ENCODE measurements around the gene ZNF598. TPM values are rescaled to one million over a fixed set of nuclear protein-coding genes. Genes with fewer than 3 reads are reported as not detected.

Gene ZNF598
- total RNA-seq, 1 experiment from 2014 or later, result 75.8 TPM

- Histone ChIP-seq H3K9me3 (ENCODE audit: low read depth, low read length, poor library complexity, severe bottlenecking) (no peaks in the 10 kb centered on the region), H3K4me1 (ENCODE audit: insufficient read depth, low read length, poor library complexity, severe bottlenecking) (peaks cover 22% of the 10 kb centered on the region), H3K4me3 (ENCODE audit: low read depth, low read length, poor library complexity, severe bottlenecking) (no peak overlapping the region), H3K27me3 (replicated peaks; ENCODE audit: insufficient read depth, low read depth, low read length, poor library complexity) (no peaks in the 10 kb centered on the region), H3K36me3 (ENCODE audit: insufficient read depth, low read length, poor library complexity, severe bottlenecking) (no peaks in the 10 kb centered on the region), H3K27ac (ENCODE audit: low read depth, low read length, poor library complexity, severe bottlenecking) (no peak overlapping the region)
- intact Hi-C loops (cut with micrococcal nuclease; ENCODE audit: unreplicated experiment), result no loop called here
- no peak for DNase-seq (ENCODE audit: low spot score)
- no TSS peak for BruUV-seq (replicated peaks)
- ChIA-PET POLR2A (ENCODE audit: low non-redundant PET) (no interaction called here), CTCF (no interaction called here)
- TF ChIP-seq EZH2 (IDR thresholded peaks at IDR 0.05; ENCODE audit: borderline replicate concordance, low read depth, low read length, poor library complexity, severe bottlenecking) (no peak), CTCF (conservative IDR thresholded peaks at IDR 0.05; ENCODE audit: low read depth, low read length) (no peak)
Measured at GRCh38 chr16:2029350-2029749, 19.7 kb upstream of the ZNF598 start.

- BruUV-seq (replicated peaks), result no TSS peak
- CTCF ChIA-PET, result no interaction called here
- POLR2A ChIA-PET (ENCODE audit: low non-redundant PET), result no interaction called here
Measured at GRCh38 chr16:2028620-2029220, 19.1 kb upstream of the ZNF598 start.

GRCh38 chr16:2028146-2028545, 18.5 kb upstream of the ZNF598 start:
- no peak for DNase-seq (ENCODE audit: low spot score)
- Histone ChIP-seq H3K4me1 (ENCODE audit: insufficient read depth, low read length, poor library complexity, severe bottlenecking) (peaks cover 21% of the 10 kb centered on the region), H3K27me3 (replicated peaks; ENCODE audit: insufficient read depth, low read depth, low read length, poor library complexity) (no peaks in the 10 kb centered on the region), H3K4me3 (ENCODE audit: low read depth, low read length, poor library complexity, severe bottlenecking) (peak overlapping the region; percentile 57), H3K27ac (ENCODE audit: low read depth, low read length, poor library complexity, severe bottlenecking) (no peak overlapping the region), H3K9me3 (ENCODE audit: low read depth, low read length, poor library complexity, severe bottlenecking) (no peaks in the 10 kb centered on the region), H3K36me3 (ENCODE audit: insufficient read depth, low read length, poor library complexity, severe bottlenecking) (no peaks in the 10 kb centered on the region)
- POLR2A ChIA-PET (ENCODE audit: low non-redundant PET), result no interaction called here
- BruUV-seq (replicated peaks), result no TSS peak
- CTCF ChIA-PET, result interaction anchor here (0.6 to 0.7 kb wide), 2 partner anchors 8 to 12 kb away, joined by 3 to 4 read pairs; partner anchors contain the start of gene NPW
- TF ChIP-seq EZH2 (IDR thresholded peaks at IDR 0.05; ENCODE audit: borderline replicate concordance, low read depth, low read length, poor library complexity, severe bottlenecking) (no peak), CTCF (conservative IDR thresholded peaks at IDR 0.05; ENCODE audit: low read depth, low read length) (no peak)
- intact Hi-C loops (cut with micrococcal nuclease; ENCODE audit: unreplicated experiment), result no loop called here

More at GRCh38 chr16:2028620-2029220, 19.1 kb upstream of the ZNF598 start:
- H3K27ac ChIP-seq (ENCODE audit: low read depth, low read length, poor library complexity, severe bottlenecking), result no peak overlapping the region
- no peak overlapping the region for H3K4me3 ChIP-seq (ENCODE audit: low read depth, low read length, poor library complexity, severe bottlenecking)
- DNase-seq (ENCODE audit: low spot score), result no peak
- no peak for TF ChIP-seq EZH2 (IDR thresholded peaks at IDR 0.05; ENCODE audit: borderline replicate concordance, low read depth, low read length, poor library complexity, severe bottlenecking)
- TF ChIP-seq CTCF (conservative IDR thresholded peaks at IDR 0.05; ENCODE audit: low read depth, low read length), result no peak
- H3K27me3 ChIP-seq (replicated peaks; ENCODE audit: insufficient read depth, low read depth, low read length, poor library complexity), result no peaks in the 10 kb centered on the region
- no peaks in the 10 kb centered on the region for H3K36me3 ChIP-seq (ENCODE audit: insufficient read depth, low read length, poor library complexity, severe bottlenecking)
- peaks cover 21% of the 10 kb centered on the region for H3K4me1 ChIP-seq (ENCODE audit: insufficient read depth, low read length, poor library complexity, severe bottlenecking)
- intact Hi-C loops (cut with micrococcal nuclease; ENCODE audit: unreplicated experiment), result no loop called here
- no peaks in the 10 kb centered on the region for H3K9me3 ChIP-seq (ENCODE audit: low read depth, low read length, poor library complexity, severe bottlenecking)
